Esophagus muscularis mucosa (tissue), 4 donors: ENCODE data around the gene NHLRC2. TPM values are rescaled to one million over a fixed set of nuclear protein-coding genes. Genes with fewer than 3 reads are reported as not detected.

ENCODE experiments used
- DNase-seq: peaks from one replicate; pipeline ENCODE4 v3.0.0-alpha.2; 2017; ENCODE audit errors: extremely low spot score
- H3K27ac ChIP-seq, 4 donors: fragments of 200-600 bp; sonication (generic); replicated peaks in 1 of 4; 1 replicate in 3 of 4; 2 replicates in 1 of 4; pipeline ENCODE4 v1.5.1; 2016 to 2019; ENCODE audit warnings: mild to moderate bottlenecking in 1 of 4
- H3K27me3 ChIP-seq, 4 donors: fragments of 200-600 bp; sonication (generic); one replicate each; pipeline versions ENCODE4 v1.5.1 to v1.6.0; 2016 to 2019
- H3K36me3 ChIP-seq, 4 donors: fragments of 200-600 bp; sonication (generic); one replicate each; pipeline ENCODE4 v1.5.1; 2016 to 2019
- H3K4me1 ChIP-seq, 4 donors: fragments of 200-600 bp; sonication (generic); one replicate each; pipeline ENCODE4 v1.5.1; 2016 to 2019
- H3K4me3 ChIP-seq, 4 donors: fragments of 200-600 bp; sonication (generic); 1 replicate in 2 of 4; 2 replicates in 2 of 4; pipeline ENCODE4 v1.5.1; 2016 to 2019; ENCODE audit warnings: mild to moderate bottlenecking in 4 of 4, moderate library complexity in 1 of 4
- H3K9me3 ChIP-seq, 4 donors: fragments of 200-600 bp; sonication (generic); 1 replicate in 3 of 4; 2 replicates in 1 of 4; pipeline ENCODE4 v1.5.1; 2016 to 2019
- EP300 ChIP-seq: sonication (generic); formaldehyde crosslinking; IDR thresholded peaks from one replicate; pipeline ENCODE4 v1.6.1; 2017; ENCODE audit warnings: antibody characterized with exemption
- POLR2A ChIP-seq: fragments of 450-650 bp; IDR thresholded peaks from one replicate; pipeline ENCODE4 v1.6.1; 2017; ENCODE audit warnings: antibody characterized with exemption, moderate library complexity, mild to moderate bottlenecking, low read depth
- POLR2AphosphoS5 ChIP-seq, 2 donors: sonication (generic); formaldehyde crosslinking; IDR thresholded peaks; one replicate each; pipeline ENCODE4 v1.6.1; 2017; ENCODE audit warnings: antibody characterized with exemption in 2 of 2
- WGBS: methylation state at CpG from one replicate; pipeline ENCODE4 v1.1.5; 2018; 5-methylcytosine and 5-hydroxymethylcytosine counted together
- intact Hi-C: fragments of 100-400 bp; cut with DNase I; formaldehyde crosslinking; loops from one replicate; pipeline ENCODE4 v1.15.1; 2023
- total RNA-seq, 4 donors: library from RNA; depleted of rRNA; stranded (reverse); fragments of >200 nt; gene quantifications; one replicate each; pipeline versions ENCODE4 v1.1.0 to v1.2.1, GENCODE V29; 2016
- TF ChIP-seq, protein P1 (sequence below), 3 experiments: fragments of 200-600 bp in 2 of 3; fragments of 450-650 bp in 1 of 3; sonication (generic) in 2 of 3; IDR thresholded peaks; one replicate each; pipeline ENCODE4 v1.5.1; 2017 to 2019; ENCODE audit warnings: antibody characterized with exemption in 3 of 3, mild to moderate bottlenecking in 2 of 3, moderate library complexity in 1 of 3

The NHLRC2 gene
- total RNA-seq, 4 donors from 2014 or later, result 30.6 to 59.4 (median 40.3) TPM

DNA sequence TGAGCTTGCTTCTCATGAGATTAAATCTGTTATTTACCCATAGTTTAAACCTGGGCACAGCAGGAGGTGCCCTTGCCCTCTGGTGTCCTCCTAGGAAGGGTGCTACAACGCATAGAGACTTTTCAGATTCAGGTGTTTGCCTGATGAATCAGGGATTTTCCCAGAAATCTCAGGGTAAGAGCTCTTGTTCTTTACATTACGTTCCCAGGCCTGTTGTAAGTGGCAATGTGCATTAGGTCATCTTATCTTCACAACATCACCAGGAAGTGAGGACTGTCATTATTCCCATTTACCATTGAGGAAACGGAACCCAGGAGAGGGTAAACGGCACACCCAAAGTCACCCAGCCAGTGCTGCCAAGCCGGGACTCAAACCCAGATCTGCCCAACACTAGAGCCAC, 73.0 kb downstream of the NHLRC2 start:
- TF ChIP-seq POLR2A, result no peak
- TF ChIP-seq, protein P1, sequence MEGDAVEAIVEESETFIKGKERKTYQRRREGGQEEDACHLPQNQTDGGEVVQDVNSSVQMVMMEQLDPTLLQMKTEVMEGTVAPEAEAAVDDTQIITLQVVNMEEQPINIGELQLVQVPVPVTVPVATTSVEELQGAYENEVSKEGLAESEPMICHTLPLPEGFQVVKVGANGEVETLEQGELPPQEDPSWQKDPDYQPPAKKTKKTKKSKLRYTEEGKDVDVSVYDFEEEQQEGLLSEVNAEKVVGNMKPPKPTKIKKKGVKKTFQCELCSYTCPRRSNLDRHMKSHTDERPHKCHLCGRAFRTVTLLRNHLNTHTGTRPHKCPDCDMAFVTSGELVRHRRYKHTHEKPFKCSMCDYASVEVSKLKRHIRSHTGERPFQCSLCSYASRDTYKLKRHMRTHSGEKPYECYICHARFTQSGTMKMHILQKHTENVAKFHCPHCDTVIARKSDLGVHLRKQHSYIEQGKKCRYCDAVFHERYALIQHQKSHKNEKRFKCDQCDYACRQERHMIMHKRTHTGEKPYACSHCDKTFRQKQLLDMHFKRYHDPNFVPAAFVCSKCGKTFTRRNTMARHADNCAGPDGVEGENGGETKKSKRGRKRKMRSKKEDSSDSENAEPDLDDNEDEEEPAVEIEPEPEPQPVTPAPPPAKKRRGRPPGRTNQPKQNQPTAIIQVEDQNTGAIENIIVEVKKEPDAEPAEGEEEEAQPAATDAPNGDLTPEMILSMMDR (IDR thresholded peaks at IDR 0.05), result no peak
- TF ChIP-seq EP300, result no peak
- no peak for TF ChIP-seq POLR2AphosphoS5 (IDR thresholded peaks at IDR 0.05)
- Histone ChIP-seq H3K4me1 (peaks cover 0 to 8% (median 4%) of the 10 kb centered on the region in 4 donors), H3K9me3 (peaks cover 0 to 5% (median 2%) of the 10 kb centered on the region in 4 donors), H3K36me3 (no peaks in the 10 kb centered on the region), H3K27ac (no peak overlapping the region), H3K4me3 (no peak overlapping the region), H3K27me3 (no peaks in the 10 kb centered on the region)
- WGBS, result 90% methylated on average over 5 of the region's 5 CpGs
- intact Hi-C loops, result no loop called here
- no peak for DNase-seq

DNA sequence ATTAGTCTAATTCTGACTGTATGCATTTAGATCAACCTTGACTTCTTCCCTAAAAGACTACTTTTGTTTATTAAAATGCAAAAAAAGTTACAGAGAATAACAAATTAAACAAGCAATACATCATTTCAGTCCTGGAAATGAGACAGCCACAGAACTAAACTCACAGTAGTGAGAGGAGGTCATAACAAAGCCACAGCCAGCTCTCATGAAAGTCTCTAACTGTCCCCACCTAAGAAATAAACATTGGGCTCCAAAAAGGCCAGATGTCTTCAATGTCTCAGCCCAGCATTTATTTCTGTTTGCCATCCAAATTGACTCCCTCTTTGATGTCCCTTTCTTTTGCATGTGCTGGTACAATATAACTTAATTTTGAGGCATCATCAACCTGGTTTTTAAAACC, 74.4 kb downstream of the NHLRC2 start:
- Histone ChIP-seq H3K4me3 (no peak overlapping the region), H3K27ac (no peak overlapping the region), H3K36me3 (no peaks in the 10 kb centered on the region), H3K4me1 (no peaks in the 10 kb centered on the region), H3K27me3 (no peaks in the 10 kb centered on the region), H3K9me3 (peaks cover 0 to 5% (median 2%) of the 10 kb centered on the region in 4 donors)
- intact Hi-C loops, result no loop called here
- TF ChIP-seq EP300 (no peak), POLR2A (no peak), POLR2AphosphoS5 (IDR thresholded peaks at IDR 0.05) (no peak)
- TF ChIP-seq, protein P1 (IDR thresholded peaks at IDR 0.05), result no peak
- DNase-seq, result no peak

DNA sequence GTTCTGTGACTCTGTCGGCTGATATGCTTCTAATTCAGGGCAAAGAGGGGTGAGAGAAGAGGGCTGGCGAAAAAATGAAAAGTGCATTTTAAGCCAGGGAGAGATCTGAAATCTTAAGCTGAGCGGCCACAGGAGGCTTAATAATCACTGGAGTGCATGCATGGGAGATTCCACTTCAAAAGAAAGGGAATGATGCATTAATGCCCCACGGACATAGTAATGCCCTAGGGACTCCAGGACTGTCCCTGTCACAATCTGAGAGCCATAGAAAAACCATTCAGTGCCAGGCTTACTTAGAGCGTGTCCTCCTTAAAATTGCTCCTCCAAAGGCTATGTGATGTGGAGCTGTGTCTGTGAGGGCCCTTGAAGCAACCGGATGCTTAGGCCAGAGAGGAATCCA, 75.1 kb downstream of the NHLRC2 start:
- Histone ChIP-seq H3K4me1 (no peaks in the 10 kb centered on the region), H3K4me3 (no peak overlapping the region), H3K27ac (no peak overlapping the region), H3K36me3 (no peaks in the 10 kb centered on the region), H3K9me3 (peaks cover 0 to 4% (median 2%) of the 10 kb centered on the region in 4 donors), H3K27me3 (no peaks in the 10 kb centered on the region)
- TF ChIP-seq POLR2AphosphoS5 (IDR thresholded peaks at IDR 0.05), result no peak
- TF ChIP-seq POLR2A, result no peak
- TF ChIP-seq, protein P1 (IDR thresholded peaks at IDR 0.05), result no peak
- no peak for TF ChIP-seq EP300
- DNase-seq, result no peak
- intact Hi-C loops, result no loop called here
- 74% methylated on average over 6 of the region's 6 CpGs for whole genome bisulfite sequencing

DNA sequence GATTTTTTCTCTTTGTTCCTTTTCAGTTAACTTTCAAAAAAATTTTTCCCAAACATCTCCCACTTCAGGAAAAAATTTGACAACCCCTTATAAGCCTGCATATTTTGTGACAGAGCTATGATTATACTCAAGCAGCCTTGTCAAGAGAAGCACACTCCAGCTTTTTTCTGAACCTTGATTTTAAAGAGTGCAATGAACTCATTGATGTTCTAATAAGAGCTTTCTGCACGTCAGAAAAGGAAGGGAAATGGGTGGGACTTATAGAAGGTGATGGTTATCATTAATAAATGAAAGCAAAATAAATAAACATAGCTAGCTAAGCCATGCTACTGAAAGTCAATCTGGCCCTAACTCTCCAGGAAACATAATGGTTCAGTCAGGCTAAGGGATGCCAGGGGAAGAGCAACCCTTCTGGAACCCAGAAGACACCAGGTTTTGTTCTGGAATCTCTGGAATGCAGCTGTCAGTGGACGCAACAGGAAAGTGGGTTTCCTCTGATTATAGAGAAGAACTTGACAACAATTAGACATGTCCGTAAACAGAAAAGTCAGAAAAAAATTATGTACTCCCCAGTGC, 76.1 kb downstream of the NHLRC2 start:
- no peak for DNase-seq
- H3K36me3 ChIP-seq, result no peaks in the 10 kb centered on the region
- no peaks in the 10 kb centered on the region for H3K27me3 ChIP-seq
- intact Hi-C loops, result no loop called here
- H3K27ac ChIP-seq, result no peak overlapping the region
- no peaks in the 10 kb centered on the region for H3K4me1 ChIP-seq
- no peak overlapping the region for H3K4me3 ChIP-seq
- WGBS, result 77% methylated on average over 3 of the region's 3 CpGs
- no peak for TF ChIP-seq POLR2AphosphoS5 (IDR thresholded peaks at IDR 0.05)
- TF ChIP-seq, protein P1 (IDR thresholded peaks at IDR 0.05), result no peak
- TF ChIP-seq EP300, result no peak
- TF ChIP-seq POLR2A, result no peak
- H3K9me3 ChIP-seq, result no peaks in the 10 kb centered on the region

DNA sequence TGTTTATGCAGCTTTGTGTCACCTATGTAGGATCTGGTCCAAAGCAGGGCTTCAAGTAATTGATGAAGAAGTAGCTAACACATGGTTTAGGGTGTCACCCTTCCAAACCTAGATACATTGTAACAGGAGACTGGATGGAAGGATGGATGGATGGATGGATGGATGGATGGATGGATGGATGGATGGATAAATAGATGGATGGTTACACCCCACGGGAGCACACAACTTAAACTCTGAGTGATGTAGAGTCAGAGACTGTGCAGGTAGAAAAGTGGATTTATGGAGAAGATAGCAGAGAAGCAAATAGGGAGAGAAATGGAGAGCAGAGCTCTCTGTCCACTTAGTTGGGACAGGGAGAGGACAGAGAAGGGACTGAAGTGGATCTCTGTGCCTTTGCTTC, 78.4 kb downstream of the NHLRC2 start:
- Histone ChIP-seq H3K27ac (no peak overlapping the region), H3K36me3 (no peaks in the 10 kb centered on the region), H3K27me3 (no peaks in the 10 kb centered on the region), H3K9me3 (no peaks in the 10 kb centered on the region), H3K4me3 (no peak overlapping the region), H3K4me1 (no peaks in the 10 kb centered on the region)
- intact Hi-C loops, result no loop called here
- no peak for DNase-seq
- TF ChIP-seq, protein P1 (IDR thresholded peaks at IDR 0.05), result no peak
- no peak for TF ChIP-seq EP300
- TF ChIP-seq POLR2A, result no peak
- TF ChIP-seq POLR2AphosphoS5 (IDR thresholded peaks at IDR 0.05), result no peak
- 95% methylated on average over 1 of the region's 1 CpG for WGBS
